ENCODE results near the gene PDP2.

DNA sequence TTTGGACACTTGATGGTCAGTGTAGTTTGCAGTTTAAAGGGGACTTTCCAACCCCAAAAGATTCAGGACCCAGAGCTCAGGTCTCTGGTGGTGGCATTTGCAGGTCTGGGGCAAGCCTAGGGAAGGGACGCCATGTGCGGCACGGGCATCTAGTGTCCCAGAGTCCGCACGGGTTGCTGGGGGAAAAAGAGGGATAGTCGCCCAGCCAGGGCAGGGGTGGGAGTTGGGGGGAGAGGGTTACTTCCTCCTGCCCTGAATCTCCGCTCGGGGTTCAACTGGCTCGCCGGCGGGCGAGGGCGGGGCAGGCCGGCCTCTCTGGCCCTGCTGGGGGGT lies 36.3 kb upstream of the PDP2 start:
- TF ChIP-seq YY1 (IDR thresholded peaks at IDR 0.05; ENCODE audit: insufficient read depth, insufficient read length) = no peak
- TF ChIP-seq ZNF274 (IDR thresholded peaks at IDR 0.05; ENCODE audit: low read depth, low read length) = no peak
- TF ChIP-seq SUZ12 (IDR thresholded peaks at IDR 0.05; ENCODE audit: extremely low read depth, insufficient read depth, insufficient read length) = no peak

All from NT2/D1 (cell line).